Stomach (tissue), 9 donors: Measurements from ENCODE around the gene RNU6-9. TPM values are rescaled to one million over a fixed set of nuclear protein-coding genes. Genes with fewer than 3 reads are reported as not detected.

Experiments
- DNase-seq, 2 donors: peaks; one replicate each; pipeline versions ENCODE4 v3.0.0 to v3.0.0-alpha.2; 2013 to 2019
- H3K27ac ChIP-seq, 5 donors: fragments of 200-600 bp in 4 of 5; sonication (generic) in 4 of 5; one replicate each; pipeline ENCODE4 v1.5.1; 2013 to 2019; ENCODE audit warnings: mild to moderate bottlenecking in 1 of 5, moderate library complexity in 1 of 5
- H3K27me3 ChIP-seq, 3 donors: fragments of 200-600 bp; sonication (generic); one replicate each; pipeline ENCODE4 v1.5.1; 2017 to 2019; ENCODE audit warnings: mixed run types in 1 of 3
- H3K36me3 ChIP-seq, 4 donors: fragments of 200-600 bp; sonication (generic); 1 replicate in 3 of 4; 2 replicates in 1 of 4; pipeline ENCODE4 v1.5.1; 2016 to 2019
- H3K4me1 ChIP-seq, 4 donors: fragments of 200-600 bp; sonication (generic); one replicate each; pipeline ENCODE4 v1.5.1; 2016 to 2019
- H3K4me3 ChIP-seq, 4 donors: fragments of 200-600 bp; sonication (generic) in 3 of 4; one replicate each; pipeline ENCODE4 v1.5.1; 2016 to 2019; ENCODE audit warnings: mild to moderate bottlenecking in 1 of 4
- H3K9me3 ChIP-seq, 4 donors: fragments of 200-600 bp; sonication (generic); one replicate each; pipeline ENCODE4 v1.5.1; 2016 to 2019
- CTCF ChIP-seq, 7 experiments: fragments of 450-650 bp in 4 of 7; fragments of 200-600 bp in 3 of 7; sonication (generic) in 3 of 7; IDR thresholded peaks; one replicate each; pipeline ENCODE4 v1.5.1; 2016 to 2019; ENCODE audit warnings: antibody characterized with exemption in 7 of 7, control low read depth in 2 of 7, mild to moderate bottlenecking in 1 of 7
- EP300 ChIP-seq: sonication (generic); formaldehyde crosslinking; IDR thresholded peaks from one replicate; pipeline ENCODE4 v1.6.1; 2017; ENCODE audit warnings: antibody characterized with exemption
- POLR2A ChIP-seq, 4 donors: fragments of 450-650 bp; IDR thresholded peaks; one replicate each; pipeline ENCODE4 v1.6.1; 2016; ENCODE audit warnings: antibody characterized with exemption in 4 of 4, control low read depth in 2 of 4, mild to moderate bottlenecking in 1 of 4, moderate library complexity in 1 of 4
- POLR2AphosphoS5 ChIP-seq, 3 donors: sonication (generic); formaldehyde crosslinking; IDR thresholded peaks; one replicate each; pipeline ENCODE4 v1.6.1; 2016; ENCODE audit warnings: antibody characterized with exemption in 3 of 3
- WGBS, 5 donors: extraction: QIAGEN DNeasy Blood & Tissue Kit in 3 of 5; methylation state at CpG; one replicate each; pipeline versions ENCODE4 v1.1.5 to v1.1.7; 2013 to 2018; 5-methylcytosine and 5-hydroxymethylcytosine counted together
- intact Hi-C: fragments of 100-400 bp; cut with DNase I; formaldehyde crosslinking; loops from one replicate; pipeline ENCODE4 v1.15.1; 2023; ENCODE audit warnings: low total_unique reads
- polyA plus RNA-seq, 3 donors: library from polyadenylated mRNA; stranded (reverse); fragments of 200-250 nt; gene quantifications; one replicate each; pipeline ENCODE4 v1.2.3, GENCODE V29; 2013
- total RNA-seq, 5 donors: library from RNA; depleted of rRNA; stranded (reverse); fragments of >200 nt; gene quantifications; one replicate each; pipeline versions ENCODE4 v1.1.0 to v1.2.3, GENCODE V29; 2014 to 2016
- donor health status: healthy with polysubstance abuse.
- donor health status: Bipolar disorder and iron deficiency.
- donor health status: healthy.

Gene RNU6-9
- total and polyA plus RNA-seq, 8 donors, result not detected

GRCh38 chr19:885536-886224 lies 7.6 kb upstream of the RNU6-9 start:
- no peaks in the 10 kb centered on the region for H3K27me3 ChIP-seq
- H3K27ac ChIP-seq, result no peak overlapping the region
- DNase-seq, result no peak
- WGBS, 5 donors, result 95 to 98% (median 96%) methylated on average over 52 to 64 of the region's 64 CpGs
- H3K36me3 ChIP-seq, result peaks cover 57 to 100% (median 99%) of the 10 kb centered on the region in 4 donors
- no peaks in the 10 kb centered on the region for H3K9me3 ChIP-seq
- peaks cover 0 to 2% (median 0%) of the 10 kb centered on the region in 4 donors for H3K4me1 ChIP-seq
- intact Hi-C loops, result no loop called here
- H3K4me3 ChIP-seq, result no peak overlapping the region
- no peak for TF ChIP-seq POLR2AphosphoS5 (IDR thresholded peaks at IDR 0.05)
- no peak for TF ChIP-seq EP300
- no peak for TF ChIP-seq CTCF (IDR thresholded peaks at IDR 0.05)
- no peak for TF ChIP-seq POLR2A (IDR thresholded peaks at IDR 0.05)

GRCh38 chr19:887072-887471 lies 6.2 kb upstream of the RNU6-9 start:
- intact Hi-C loops, result no loop called here
- no peak overlapping the region for H3K4me3 ChIP-seq
- peak in 1 of 2 donors; percentile 55 for DNase-seq
- H3K27me3 ChIP-seq, result no peaks in the 10 kb centered on the region
- H3K4me1 ChIP-seq, result peaks cover 3 to 16% (median 12%) of the 10 kb centered on the region in 4 donors
- peaks cover 44 to 90% (median 89%) of the 10 kb centered on the region in 4 donors for H3K36me3 ChIP-seq
- TF ChIP-seq CTCF (IDR thresholded peaks at IDR 0.05) (no peak), EP300 (no peak), POLR2A (IDR thresholded peaks at IDR 0.05) (no peak), POLR2AphosphoS5 (IDR thresholded peaks at IDR 0.05) (no peak)
- H3K27ac ChIP-seq, result no peak overlapping the region
- 83 to 88% (median 86%) methylated on average over 16 of the region's 16 CpGs for WGBS, 5 donors
- H3K9me3 ChIP-seq, result no peaks in the 10 kb centered on the region

GRCh38 chr19:887599-887998 lies 5.7 kb upstream of the RNU6-9 start:
- Histone ChIP-seq H3K4me3 (no peak overlapping the region), H3K9me3 (no peaks in the 10 kb centered on the region), H3K27ac (no peak overlapping the region), H3K36me3 (peaks cover 39 to 85% (median 84%) of the 10 kb centered on the region in 4 donors), H3K4me1 (peaks cover 5 to 19% (median 15%) of the 10 kb centered on the region in 4 donors), H3K27me3 (no peaks in the 10 kb centered on the region)
- DNase-seq, result no peak
- WGBS, 5 donors, result 94 to 96% (median 95%) methylated on average over 10 of the region's 10 CpGs
- intact Hi-C loops, result no loop called here
- no peak for TF ChIP-seq CTCF (IDR thresholded peaks at IDR 0.05)
- no peak for TF ChIP-seq EP300
- TF ChIP-seq POLR2A (IDR thresholded peaks at IDR 0.05), result no peak
- TF ChIP-seq POLR2AphosphoS5 (IDR thresholded peaks at IDR 0.05), result no peak

- no peaks in the 10 kb centered on the region for H3K9me3 ChIP-seq
- 86 to 91% (median 89%) methylated on average over 24 to 30 of the region's 30 CpGs for WGBS, 5 donors
- H3K27me3 ChIP-seq, result no peaks in the 10 kb centered on the region
- no peak overlapping the region for H3K27ac ChIP-seq
- H3K36me3 ChIP-seq, result peaks cover 31 to 73% (median 72%) of the 10 kb centered on the region in 4 donors
- no peak for TF ChIP-seq CTCF (IDR thresholded peaks at IDR 0.05)
- TF ChIP-seq POLR2A (IDR thresholded peaks at IDR 0.05), result no peak
- no peak for TF ChIP-seq POLR2AphosphoS5 (IDR thresholded peaks at IDR 0.05)
- TF ChIP-seq EP300, result no peak
- no peak overlapping the region for H3K4me3 ChIP-seq
- no peak for DNase-seq
- intact Hi-C loops, result no loop called here
- peaks cover 5 to 24% (median 15%) of the 10 kb centered on the region in 4 donors for H3K4me1 ChIP-seq
These were observed 4.5 kb upstream of the RNU6-9 start for GRCh38 chr19:888581-889385.
